Measurements from ENCODE around the gene LRIG1.

LRIG1 gene

DNA sequence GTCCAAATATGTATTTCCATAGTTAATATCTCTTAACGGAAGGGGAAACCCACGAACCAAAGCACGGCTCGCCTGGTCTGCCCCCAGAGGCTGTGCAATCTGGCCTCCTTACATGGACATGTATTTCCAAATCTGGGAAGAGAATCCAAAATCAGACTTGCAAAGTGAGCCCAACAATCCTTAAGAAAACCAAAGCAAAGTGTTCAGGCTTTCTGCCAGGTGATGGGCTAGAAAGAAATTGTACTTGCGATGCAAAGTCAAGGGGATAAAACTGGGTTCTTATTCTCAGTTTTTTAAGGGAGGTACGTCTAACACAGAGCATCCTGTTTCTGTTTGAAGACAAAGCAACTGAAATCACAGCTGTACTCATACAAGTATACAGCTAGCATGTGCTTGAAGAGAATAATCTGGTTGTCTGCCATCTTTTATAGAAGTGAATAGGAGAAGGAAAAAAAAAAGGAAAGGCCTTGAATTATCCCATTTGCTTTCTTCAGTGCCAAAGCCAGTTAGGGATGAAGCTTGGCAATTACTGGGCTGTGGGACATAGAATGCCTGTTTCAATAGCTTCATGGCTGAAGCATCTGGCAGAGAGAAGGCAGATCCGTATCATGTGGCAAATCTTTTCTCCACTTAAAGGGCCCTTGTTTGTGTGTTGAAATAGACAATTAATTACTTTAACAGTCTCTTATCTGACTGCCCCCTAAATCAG, 48.4 kb downstream of the LRIG1 start:
- H3K27ac ChIP-seq, result peak overlapping the region; percentile 73
- H3K27me3 ChIP-seq, result no peaks in the 10 kb centered on the region
- TF ChIP-seq CTCF (IDR thresholded peaks at IDR 0.05), result no peak
- H3K4me1 ChIP-seq (ENCODE audit: control insufficient read depth in 1 of 2, insufficient read depth in 1 of 2, low read depth in 1 of 2, low read length in 1 of 2), result peaks cover 57 to 64% of the 10 kb centered on the region in 2 experiments
- peaks cover 4% of the 10 kb centered on the region for H3K36me3 ChIP-seq
- H3K4me3 ChIP-seq (ENCODE audit: low read depth in 1 of 2, low read length in 1 of 2), result no peak overlapping the region
- no peaks in the 10 kb centered on the region for H3K9me3 ChIP-seq

DNA sequence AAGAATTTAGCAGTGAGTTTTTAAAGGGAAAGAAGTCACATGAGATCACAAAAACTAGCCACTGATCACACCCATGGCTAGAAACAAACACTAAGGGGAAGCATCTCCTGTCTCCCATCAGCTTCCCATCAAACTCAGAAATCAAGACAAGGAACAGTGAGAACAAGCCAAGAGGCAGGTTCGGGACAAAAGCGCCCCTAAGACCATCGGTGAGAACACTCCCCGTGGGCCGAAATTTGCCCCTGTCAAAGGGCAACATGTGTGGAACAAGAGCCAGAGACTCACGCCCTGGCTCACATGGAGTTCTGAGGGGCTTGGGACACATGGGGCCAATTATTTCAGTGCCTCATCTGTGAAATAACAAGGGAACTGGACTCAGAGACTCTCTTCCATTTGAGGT, 49.1 kb downstream of the LRIG1 start:
- Histone ChIP-seq H3K4me1 (ENCODE audit: control insufficient read depth in 1 of 2, insufficient read depth in 1 of 2, low read depth in 1 of 2, low read length in 1 of 2) (peaks cover 57 to 64% of the 10 kb centered on the region in 2 experiments), H3K27ac (no peak overlapping the region), H3K9me3 (no peaks in the 10 kb centered on the region), H3K36me3 (peaks cover 3% of the 10 kb centered on the region), H3K4me3 (ENCODE audit: low read depth in 1 of 2, low read length in 1 of 2) (no peak overlapping the region), H3K27me3 (no peaks in the 10 kb centered on the region)
- no peak for TF ChIP-seq CTCF (IDR thresholded peaks at IDR 0.05)

DNA sequence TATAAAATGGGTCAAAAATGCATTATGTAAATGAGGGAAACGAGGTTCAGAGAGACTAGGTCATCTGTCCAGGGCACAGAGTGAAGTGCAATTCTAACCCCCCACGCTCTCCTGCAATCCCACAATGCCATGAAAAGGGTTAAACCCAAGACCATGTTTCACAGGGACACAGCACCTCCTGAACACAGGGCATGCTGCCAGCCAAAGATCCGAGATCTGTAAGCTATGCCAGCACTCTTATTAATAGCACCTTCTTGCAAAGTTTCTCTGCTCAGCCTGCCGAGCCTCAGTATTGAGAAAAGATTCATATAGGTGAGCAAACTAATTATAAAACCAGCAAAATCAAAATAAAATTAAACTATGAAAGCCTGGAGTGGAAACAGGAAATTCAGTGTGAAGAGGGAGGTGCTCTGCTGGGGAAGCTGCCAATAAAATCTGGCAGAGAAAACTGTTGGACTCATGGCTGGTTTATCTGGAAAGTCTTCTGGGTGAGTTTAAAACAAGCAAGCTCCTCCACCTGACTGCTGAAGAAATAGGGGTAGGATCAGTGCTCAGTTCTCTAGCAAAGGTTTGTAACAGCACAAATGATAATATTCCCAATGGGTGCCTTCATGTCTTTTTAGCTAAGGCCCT, 50.3 kb downstream of the LRIG1 start:
- peaks cover 57 to 64% of the 10 kb centered on the region in 2 experiments for H3K4me1 ChIP-seq (ENCODE audit: control insufficient read depth in 1 of 2, insufficient read depth in 1 of 2, low read depth in 1 of 2, low read length in 1 of 2)
- H3K4me3 ChIP-seq (ENCODE audit: low read depth in 1 of 2, low read length in 1 of 2), result no peak overlapping the region
- no peaks in the 10 kb centered on the region for H3K27me3 ChIP-seq

GRCh38 chr3:66449411-66449974, 51.3 kb downstream of the LRIG1 start:
- no peaks in the 10 kb centered on the region for H3K36me3 ChIP-seq
- H3K27me3 ChIP-seq, result no peaks in the 10 kb centered on the region
- H3K9me3 ChIP-seq, result no peaks in the 10 kb centered on the region
- H3K4me1 ChIP-seq (ENCODE audit: control insufficient read depth in 1 of 2, insufficient read depth in 1 of 2, low read depth in 1 of 2, low read length in 1 of 2), result peaks cover 53 to 57% of the 10 kb centered on the region in 2 experiments
- no peak overlapping the region for H3K4me3 ChIP-seq (ENCODE audit: low read depth in 1 of 2, low read length in 1 of 2)
- no peak for TF ChIP-seq CTCF (IDR thresholded peaks at IDR 0.05)
- H3K27ac ChIP-seq, result peak overlapping the region; percentile 78

More for the DNA sequence above, 50.3 kb downstream of the LRIG1 start:
- Histone ChIP-seq H3K9me3 (no peaks in the 10 kb centered on the region), H3K27ac (peak overlapping the region; percentile 78), H3K36me3 (no peaks in the 10 kb centered on the region)
- no peak for TF ChIP-seq CTCF (IDR thresholded peaks at IDR 0.05)

GRCh38 chr3:66444146-66444644, 56.6 kb downstream of the LRIG1 start:
- peaks cover 51 to 61% of the 10 kb centered on the region in 2 experiments for H3K4me1 ChIP-seq (ENCODE audit: control insufficient read depth in 1 of 2, insufficient read depth in 1 of 2, low read depth in 1 of 2, low read length in 1 of 2)
- no peaks in the 10 kb centered on the region for H3K9me3 ChIP-seq
- no peak for TF ChIP-seq CTCF (IDR thresholded peaks at IDR 0.05)
- no peak overlapping the region for H3K27ac ChIP-seq
- H3K36me3 ChIP-seq, result no peaks in the 10 kb centered on the region
- no peak overlapping the region for H3K4me3 ChIP-seq (ENCODE audit: low read depth in 1 of 2, low read length in 1 of 2)
- H3K27me3 ChIP-seq, result no peaks in the 10 kb centered on the region

Measured in neutrophil (primary cell).